Neuronal stem cell (in vitro differentiated cells): ENCODE data around the gene RIN3.

ENCODE experiments used
- DNase-seq: peaks from one replicate; pipeline ENCODE4 v3.0.0-alpha.2; 2013; ENCODE audit warnings: low spot score
- H2AFZ ChIP-seq: one replicate; pipeline ENCODE4 v1.6.1; 2013; ENCODE audit warnings: mild to moderate bottlenecking, low read length, inconsistent platforms
- H2AK5ac ChIP-seq: 2 replicates; pipeline ENCODE4 v1.6.1; 2013; ENCODE audit warnings: low read depth, mild to moderate bottlenecking, inconsistent platforms, low read length, moderate library complexity, mixed read lengths
- H2BK120ac ChIP-seq: 2 replicates; pipeline ENCODE4 v1.6.1; 2013; ENCODE audit warnings: low read depth, mild to moderate bottlenecking, inconsistent platforms, low read length, moderate library complexity, mixed read lengths
- H2BK12ac ChIP-seq: one replicate; pipeline ENCODE4 v1.6.1; 2013; ENCODE audit warnings: low read length, inconsistent platforms
- H2BK15ac ChIP-seq: 2 replicates; pipeline ENCODE4 v1.6.1; 2013; ENCODE audit warnings: mild to moderate bottlenecking, low read length, inconsistent platforms, mixed read lengths
- H2BK5ac ChIP-seq: one replicate; pipeline ENCODE4 v1.6.1; 2013; ENCODE audit warnings: inconsistent platforms, mild to moderate bottlenecking, low read length, moderate library complexity
- H3K14ac ChIP-seq: one replicate; pipeline ENCODE4 v1.6.1; 2013; ENCODE audit warnings: low read length, inconsistent platforms
- H3K18ac ChIP-seq: 2 replicates; pipeline ENCODE4 v1.6.1; 2013; ENCODE audit warnings: low read length, inconsistent platforms
- H3K23ac ChIP-seq: 2 replicates; pipeline ENCODE4 v1.6.1; 2013; ENCODE audit warnings: low read depth, mild to moderate bottlenecking, mixed read lengths, low read length, inconsistent platforms; ENCODE audit not compliant: poor library complexity
- H3K27ac ChIP-seq: replicated peaks from 3 replicates; pipeline ENCODE4 v1.5.1; 2013; ENCODE audit warnings: low read length, inconsistent platforms
- H3K27me3 ChIP-seq, 3 experiments: 2 replicates each; pipeline ENCODE4 v1.6.1; 2013; ENCODE audit warnings: low read length in 3 of 3, mild to moderate bottlenecking in 2 of 3, inconsistent platforms in 1 of 3, low read depth in 1 of 3, mixed read lengths in 1 of 3, moderate library complexity in 1 of 3; ENCODE audit not compliant: control insufficient read depth in 3 of 3, insufficient read depth in 3 of 3
- H3K36me3 ChIP-seq, 2 donors: replicated peaks in 1 of 2; 2 replicates each; pipeline ENCODE4 v1.6.1; 2013; ENCODE audit warnings: low read length in 2 of 2; ENCODE audit not compliant: control insufficient read depth in 2 of 2, insufficient read depth in 2 of 2
- H3K4ac ChIP-seq: 2 replicates; pipeline ENCODE4 v1.6.1; 2013; ENCODE audit warnings: inconsistent platforms, mild to moderate bottlenecking, low read length, moderate library complexity
- H3K4me1 ChIP-seq, 2 donors: 1 replicate in 1 of 2; 2 replicates in 1 of 2; pipeline ENCODE4 v1.6.1; 2013; ENCODE audit warnings: low read length in 2 of 2, low read depth in 1 of 2; ENCODE audit not compliant: control insufficient read depth in 2 of 2, insufficient read depth in 1 of 2
- H3K4me2 ChIP-seq: one replicate; pipeline ENCODE4 v1.6.1; 2013; ENCODE audit warnings: mild to moderate bottlenecking, low read length, inconsistent platforms; ENCODE audit not compliant: insufficient read depth, poor library complexity, severe bottlenecking
- H3K4me3 ChIP-seq, 2 donors: 2 replicates each; pipeline ENCODE4 v1.5.1; 2013; ENCODE audit warnings: low read length in 2 of 2, mild to moderate bottlenecking in 2 of 2, inconsistent platforms in 1 of 2, moderate library complexity in 1 of 2
- H3K79me1 ChIP-seq: one replicate; pipeline ENCODE4 v1.6.1; 2013; ENCODE audit warnings: low read depth, mild to moderate bottlenecking, inconsistent platforms, low read length, moderate library complexity
- H3K9ac ChIP-seq: one replicate; pipeline ENCODE4 v1.6.1; 2013; ENCODE audit warnings: mild to moderate bottlenecking, low read depth, low read length, inconsistent platforms; ENCODE audit not compliant: poor library complexity
- H3K9me3 ChIP-seq, 2 donors: replicated peaks in 1 of 2; 2 replicates each; pipeline versions ENCODE3 to v1.6.1; 2013; ENCODE audit warnings: low read length in 2 of 2, mild to moderate bottlenecking in 2 of 2, inconsistent platforms in 1 of 2, low read depth in 1 of 2, mixed read lengths in 1 of 2, moderate library complexity in 1 of 2; ENCODE audit not compliant: control insufficient read depth in 2 of 2, insufficient read depth in 1 of 2
- H4K8ac ChIP-seq: one replicate; pipeline ENCODE4 v1.6.1; 2013; ENCODE audit warnings: low read depth, mild to moderate bottlenecking, inconsistent platforms, low read length, moderate library complexity
- H4K91ac ChIP-seq: one replicate; pipeline ENCODE4 v1.6.1; 2013; ENCODE audit warnings: low read length, low read depth, mild to moderate bottlenecking, inconsistent platforms; ENCODE audit not compliant: poor library complexity
- WGBS, 2 donors: extraction: QIAGEN DNeasy Blood & Tissue Kit; methylation state at CpG; one replicate each; pipeline ENCODE4 v1.1.7; 2013; ENCODE audit warnings: missing lambda C conversion rate in 2 of 2, mixed read lengths in 1 of 2; ENCODE audit not compliant: insufficient read length in 2 of 2, insufficient replicate concordance in 1 of 2; ENCODE audit errors: extremely low coverage in 2 of 2; 5-methylcytosine and 5-hydroxymethylcytosine counted together

Gene RIN3

DNA sequence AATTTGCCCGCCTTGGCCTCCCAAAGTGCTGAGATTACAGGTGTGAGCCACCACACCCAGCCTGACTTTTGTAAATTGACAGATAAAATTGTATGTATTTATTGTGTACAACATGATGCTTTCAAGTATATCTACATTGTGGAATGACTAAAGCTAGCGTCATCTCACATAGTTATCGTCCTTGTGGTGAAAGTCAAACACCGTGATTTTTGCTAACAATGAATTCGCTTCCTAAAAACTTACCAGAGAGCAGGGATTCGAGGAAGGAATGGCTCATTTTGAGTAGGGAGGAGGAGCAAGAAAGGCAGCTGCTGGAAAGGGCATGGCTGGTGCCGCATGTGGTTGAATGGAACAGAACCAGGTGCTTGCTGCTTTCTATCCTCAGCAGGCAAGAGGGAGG, 149.5 kb downstream of the RIN3 start:
- no peak overlapping the region for H3K9ac ChIP-seq
- H3K14ac ChIP-seq = no peak overlapping the region
- no peak overlapping the region for H2AK5ac ChIP-seq
- no peak overlapping the region for H4K8ac ChIP-seq
- H3K23ac ChIP-seq = no peak overlapping the region
- H3K18ac ChIP-seq = no peak overlapping the region
- no peak overlapping the region for H3K4me3 ChIP-seq
- H3K4ac ChIP-seq = no peak overlapping the region
- H4K91ac ChIP-seq = no peak overlapping the region
- no peak overlapping the region for H2AFZ ChIP-seq
- H2BK12ac ChIP-seq = no peak overlapping the region
- peaks cover 0 to 18% of the 10 kb centered on the region in 2 donors for H3K36me3 ChIP-seq
- H3K27ac ChIP-seq = no peak overlapping the region
- no peak for DNase-seq
- H2BK15ac ChIP-seq = no peak overlapping the region
- no peak overlapping the region for H2BK120ac ChIP-seq
- no peak overlapping the region for H3K4me2 ChIP-seq
- H3K79me1 ChIP-seq = no peaks in the 10 kb centered on the region
- H3K4me1 ChIP-seq = no peaks in the 10 kb centered on the region
- no peak overlapping the region for H2BK5ac ChIP-seq
- H3K27me3 ChIP-seq = no peaks in the 10 kb centered on the region
- no CpG with 5 or more reads among the region's 7 CpGs for WGBS, 2 donors
- no peaks in the 10 kb centered on the region for H3K9me3 ChIP-seq

DNA sequence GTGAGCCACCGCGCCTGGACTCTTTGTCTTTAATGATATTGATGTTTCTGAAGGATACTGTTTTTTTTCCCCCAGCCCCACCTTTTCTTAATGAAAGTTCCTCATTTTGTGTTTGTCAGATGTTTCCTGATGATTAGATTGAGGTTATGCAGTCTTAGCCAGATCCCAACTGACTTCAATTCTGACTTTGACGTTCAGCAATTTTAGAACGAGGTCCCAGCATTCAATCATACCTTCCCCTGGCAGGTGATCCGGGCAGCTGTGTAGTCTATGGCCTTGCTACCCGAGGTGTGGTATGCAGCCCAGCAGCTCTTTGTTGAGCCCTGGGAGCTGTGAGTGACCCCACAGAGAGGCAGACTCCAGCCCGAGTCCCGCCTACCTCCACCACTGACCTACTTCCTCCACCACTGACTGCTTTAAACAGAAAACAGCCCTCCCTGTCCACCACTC, 152.1 kb downstream of the RIN3 start:
- no peak overlapping the region for H3K18ac ChIP-seq
- H3K14ac ChIP-seq = no peak overlapping the region
- no peak overlapping the region for H3K4me3 ChIP-seq
- H3K4ac ChIP-seq = no peak overlapping the region
- no peak overlapping the region for H2BK5ac ChIP-seq
- H2AK5ac ChIP-seq = no peak overlapping the region
- no peak overlapping the region for H3K27ac ChIP-seq
- H2BK12ac ChIP-seq = no peak overlapping the region
- no peak overlapping the region for H2AFZ ChIP-seq
- no peak overlapping the region for H4K8ac ChIP-seq
- no peaks in the 10 kb centered on the region for H3K27me3 ChIP-seq
- no peaks in the 10 kb centered on the region for H3K79me1 ChIP-seq
- no peak overlapping the region for H3K23ac ChIP-seq
- H3K4me2 ChIP-seq = no peak overlapping the region
- no peak overlapping the region for H2BK120ac ChIP-seq
- H4K91ac ChIP-seq = no peak overlapping the region
- H2BK15ac ChIP-seq = no peak overlapping the region
- H3K36me3 ChIP-seq = peaks cover 0 to 5% of the 10 kb centered on the region in 2 donors
- no CpG with 5 or more reads among the region's 8 CpGs for WGBS, 2 donors
- no peaks in the 10 kb centered on the region for H3K9me3 ChIP-seq
- H3K9ac ChIP-seq = no peak overlapping the region
- no peak for DNase-seq
- no peaks in the 10 kb centered on the region for H3K4me1 ChIP-seq

DNA sequence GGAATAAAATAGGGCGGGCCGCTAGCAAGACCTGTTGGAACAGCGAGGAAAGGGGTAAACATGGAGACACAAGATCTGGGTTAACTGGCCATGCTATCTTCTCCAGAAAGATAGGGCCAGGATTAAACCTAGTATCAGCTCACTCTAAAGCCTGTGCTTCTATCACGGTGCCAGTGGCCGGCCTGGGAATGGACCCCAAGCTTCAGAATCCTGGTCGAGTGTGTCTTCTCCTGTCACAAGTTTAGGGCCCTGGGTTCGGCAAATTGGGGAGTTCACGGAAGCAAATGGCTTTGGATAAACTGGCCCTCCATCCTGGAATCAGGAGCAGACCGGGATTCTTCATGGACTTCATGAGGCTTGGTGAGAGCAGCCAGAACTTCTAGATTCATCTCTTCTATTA, 152.7 kb downstream of the RIN3 start:
- H2AK5ac ChIP-seq = no peak overlapping the region
- no peaks in the 10 kb centered on the region for H3K9me3 ChIP-seq

DNA sequence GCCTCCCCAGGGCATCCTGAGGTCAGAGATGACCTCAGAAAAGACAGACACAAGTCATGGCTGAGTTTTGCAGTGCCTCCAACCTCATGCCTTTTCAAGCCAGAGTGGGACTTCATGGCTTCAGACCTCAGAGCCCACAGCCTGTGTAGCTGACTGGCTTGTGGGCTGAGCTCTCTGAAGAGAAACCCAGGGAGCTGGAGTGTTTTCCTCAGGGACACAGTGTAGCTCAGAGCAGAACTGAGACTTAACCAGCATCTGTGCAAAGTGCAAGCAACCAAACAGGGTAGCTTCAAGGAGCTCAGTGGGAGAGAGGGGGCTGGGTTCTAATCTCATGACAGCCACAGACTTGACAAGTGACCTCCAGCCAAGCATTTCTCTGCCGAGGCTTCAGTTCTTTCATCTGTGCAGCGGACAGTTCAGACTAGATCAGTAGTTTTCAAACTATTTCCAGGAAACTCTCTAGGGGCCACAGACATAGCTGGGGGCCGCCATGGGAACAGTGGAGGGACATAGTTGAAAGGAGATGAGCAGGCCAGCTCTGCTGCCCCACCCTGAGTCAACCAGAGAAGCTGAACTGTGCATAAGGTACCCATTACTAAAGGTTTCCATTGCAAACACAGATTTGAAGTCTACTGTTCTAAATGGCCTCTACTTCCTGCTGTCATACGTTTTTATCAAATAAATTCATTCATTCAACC, 154.8 kb downstream of the RIN3 start:
- H3K36me3 ChIP-seq = no peaks in the 10 kb centered on the region
- no peak overlapping the region for H3K4me3 ChIP-seq
- no peak overlapping the region for H2AFZ ChIP-seq
- peak overlapping the region; percentile 4 for H2BK5ac ChIP-seq
- DNase-seq = no peak
- H2BK120ac ChIP-seq = no peak overlapping the region
- no peak overlapping the region for H3K4ac ChIP-seq
- H4K8ac ChIP-seq = no peak overlapping the region
- H2BK15ac ChIP-seq = no peak overlapping the region
- no peaks in the 10 kb centered on the region for H3K4me1 ChIP-seq
- no peaks in the 10 kb centered on the region for H3K79me1 ChIP-seq
- no peak overlapping the region for H2AK5ac ChIP-seq
- H3K27me3 ChIP-seq = no peaks in the 10 kb centered on the region
- H3K4me2 ChIP-seq = no peak overlapping the region
- no peak overlapping the region for H4K91ac ChIP-seq
- no peaks in the 10 kb centered on the region for H3K9me3 ChIP-seq
- H3K18ac ChIP-seq = no peak overlapping the region
- no peak overlapping the region for H2BK12ac ChIP-seq
- no CpG with 5 or more reads among the region's 4 CpGs for WGBS, 2 donors
- no peak overlapping the region for H3K14ac ChIP-seq
- H3K27ac ChIP-seq = no peak overlapping the region
- no peak overlapping the region for H3K23ac ChIP-seq
- H3K9ac ChIP-seq = no peak overlapping the region

More for the DNA sequence above, 152.7 kb downstream of the RIN3 start:
- no CpG with 5 or more reads among the region's 9 CpGs for WGBS, 2 donors
- no peak overlapping the region for H3K14ac ChIP-seq
- no peak overlapping the region for H2BK12ac ChIP-seq
- no peaks in the 10 kb centered on the region for H3K4me1 ChIP-seq
- H4K8ac ChIP-seq = no peak overlapping the region
- H3K79me1 ChIP-seq = no peaks in the 10 kb centered on the region
- no peaks in the 10 kb centered on the region for H3K36me3 ChIP-seq
- H2BK15ac ChIP-seq = no peak overlapping the region
- H3K4ac ChIP-seq = no peak overlapping the region
- no peak overlapping the region for H3K18ac ChIP-seq
- no peak overlapping the region for H3K4me3 ChIP-seq
- H2BK120ac ChIP-seq = no peak overlapping the region
- H3K27ac ChIP-seq = no peak overlapping the region
- no peaks in the 10 kb centered on the region for H3K27me3 ChIP-seq
- no peak overlapping the region for H3K23ac ChIP-seq
- no peak overlapping the region for H4K91ac ChIP-seq
- H2BK5ac ChIP-seq = no peak overlapping the region
- H2AFZ ChIP-seq = no peak overlapping the region
- H3K9ac ChIP-seq = no peak overlapping the region
- H3K4me2 ChIP-seq = no peak overlapping the region
- DNase-seq = no peak
